Activated CD4-positive, alpha-beta T cell treated with anti-CD3 and anti-CD28 coated beads for 36 hours (primary cell): ENCODE results near the gene ADCY7. TPM values are rescaled to one million over a fixed set of nuclear protein-coding genes. Genes with fewer than 3 reads are reported as not detected.

Experiments
- ATAC-seq: fragments of 200-7000 bp; cut with Tn5 transposase; one replicate; pipeline ENCODE4 v1.10.0; 2021; ENCODE audit warnings: mild to moderate bottlenecking, moderate library complexity
- CTCF ChIA-PET: fragments of 350-600 bp; sonication (Branson Sonifier 250); formaldehyde crosslinking; loops from one replicate; lab custom pipeline; 2021; ENCODE audit warnings: antibody characterized with exemption; lab: Charles Lee
- POLR2A ChIA-PET: fragments of 350-600 bp; sonication (Branson Sonifier 250); formaldehyde crosslinking; loops from one replicate; lab custom pipeline; 2021; ENCODE audit warnings: antibody characterized with exemption, inconsistent platforms; lab: Charles Lee
- DNase-seq: peaks from one replicate; pipeline ENCODE4 v3.0.0-alpha.2; 2020
- H3K27ac Mint-ChIP-seq: one replicate; pipeline ENCODE4 v1.8.0; 2021; ENCODE audit warnings: mixed read lengths
- H3K27me3 Mint-ChIP-seq: one replicate; pipeline ENCODE4 v1.8.0; 2021; ENCODE audit warnings: mixed read lengths
- H3K36me3 Mint-ChIP-seq: one replicate; pipeline ENCODE4 v1.8.0; 2021; ENCODE audit warnings: low read depth, mixed read lengths
- H3K4me1 Mint-ChIP-seq: one replicate; pipeline ENCODE4 v1.8.0; 2021; ENCODE audit warnings: mixed read lengths
- H3K4me3 Mint-ChIP-seq: one replicate; pipeline ENCODE4 v1.8.0; 2021; ENCODE audit warnings: mild to moderate bottlenecking, moderate library complexity, mixed read lengths
- H3K9me3 Mint-ChIP-seq: one replicate; pipeline ENCODE4 v1.8.0; 2021; ENCODE audit warnings: low read depth, mixed read lengths
- intact Hi-C, 2 experiments: fragments of 100-400 bp; cut with DNase I in 1 of 2; cut with micrococcal nuclease in 1 of 2; formaldehyde crosslinking; loops; one replicate each; pipeline versions ENCODE4 v1.14.2 to v1.15.1; 2022 to 2024; cut with DNase I, micrococcal nuclease
- total RNA-seq, 2 experiments: library from RNA; stranded (reverse); gene quantifications; one replicate each; pipeline ENCODE4 v1.2.3, GENCODE V29; 2021

Gene ADCY7
- total RNA-seq, 2 experiments from 2014 or later: 51.8 to 85.3 TPM

DNA sequence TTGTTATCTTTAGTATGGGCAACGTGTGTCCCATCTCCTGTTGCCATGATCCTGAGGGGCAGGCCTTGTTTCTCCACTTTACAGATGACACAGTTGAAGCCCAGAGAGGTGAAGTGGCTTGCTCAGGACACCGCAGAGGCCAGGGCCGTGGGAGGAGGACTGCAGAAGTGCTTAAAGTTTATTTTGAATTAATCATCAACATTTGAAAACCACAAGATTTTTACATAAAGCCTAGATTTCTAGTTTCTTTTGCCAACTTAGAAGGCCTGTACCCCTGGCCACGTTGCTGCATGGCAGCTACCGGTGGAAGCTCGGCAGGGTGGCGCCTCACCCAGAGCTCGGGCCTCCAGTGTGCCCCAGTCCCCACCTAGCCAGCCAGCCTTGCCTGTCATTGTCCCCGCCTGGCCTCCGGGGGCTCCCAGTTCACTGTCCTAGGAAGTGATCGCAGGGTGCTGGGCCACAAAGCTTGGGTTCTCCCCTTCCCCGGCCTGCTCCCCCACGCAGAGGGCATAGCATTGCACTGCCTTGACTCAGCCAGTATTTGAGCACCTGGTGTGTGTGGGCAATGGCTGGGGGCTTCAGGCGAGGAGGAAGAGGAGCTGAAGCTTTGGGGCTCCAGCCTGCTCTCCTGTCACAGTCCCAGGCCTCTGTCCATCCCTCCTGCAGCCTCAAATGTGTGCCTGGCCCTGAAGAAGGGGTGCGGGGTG lies 14.8 kb upstream of the ADCY7 start:
- POLR2A ChIA-PET: interaction anchor here (0.6 to 0.8 kb wide), 4 partner anchors 22 to 79 kb away, joined by 3 to 11 read pairs (median 4); no protein-coding TSS in a partner anchor
- no peak overlapping the region for H3K4me3 Mint-ChIP-seq
- no peaks in the 10 kb centered on the region for H3K27me3 Mint-ChIP-seq
- ATAC-seq (peak; percentile 27), DNase-seq (no peak)
- H3K9me3 Mint-ChIP-seq: no peaks in the 10 kb centered on the region
- H3K4me1 Mint-ChIP-seq: peaks cover 11% of the 10 kb centered on the region
- CTCF ChIA-PET: interaction anchor here (0.7 to 1.5 kb wide), 4 partner anchors 11 to 104 kb away, joined by 3 to 5 read pairs (median 3); no protein-coding TSS in a partner anchor
- intact Hi-C loops: no loop called here
- H3K27ac Mint-ChIP-seq: no peak overlapping the region
- H3K36me3 Mint-ChIP-seq: no peaks in the 10 kb centered on the region

DNA sequence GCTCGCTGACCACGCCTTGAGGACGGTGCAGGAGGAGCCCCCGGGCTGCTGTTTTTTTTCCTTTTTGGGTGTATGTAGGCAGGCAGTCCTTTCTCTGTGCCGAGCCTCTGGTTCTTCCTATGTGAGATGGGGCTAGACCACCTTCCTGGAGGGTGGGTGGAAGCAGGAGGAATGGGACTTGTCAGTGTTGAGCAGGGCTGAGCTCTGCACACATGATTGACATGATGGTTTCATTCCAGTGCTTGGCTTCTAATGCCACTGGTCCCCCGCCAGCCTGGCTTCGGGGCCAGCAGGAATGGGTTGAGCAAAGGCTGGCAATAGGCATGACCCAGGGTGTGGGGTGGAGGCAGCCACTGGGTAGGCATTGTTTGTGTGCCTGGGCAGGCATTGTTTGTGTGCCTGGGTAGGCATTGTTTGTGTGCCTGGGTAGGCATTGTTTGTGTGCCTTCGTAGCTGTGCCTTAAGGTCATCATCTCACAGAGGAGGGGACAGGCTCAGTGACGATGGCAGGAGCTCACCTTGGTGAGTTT lies 14.2 kb upstream of the ADCY7 start:
- CTCF ChIA-PET: interaction anchor here (0.7 to 1.5 kb wide), 5 partner anchors 12 to 103 kb away, joined by 3 to 5 read pairs (median 3); no protein-coding TSS in a partner anchor
- Mint-ChIP-seq H3K4me3 (no peak overlapping the region), H3K36me3 (no peaks in the 10 kb centered on the region), H3K27me3 (no peaks in the 10 kb centered on the region), H3K9me3 (no peaks in the 10 kb centered on the region), H3K27ac (no peak overlapping the region), H3K4me1 (peaks cover 6% of the 10 kb centered on the region)
- intact Hi-C loops: no loop called here
- ATAC-seq (no peak), DNase-seq (no peak)
- POLR2A ChIA-PET: interaction anchor here (0.6 to 0.8 kb wide), 2 partner anchors 22 to 75 kb away, joined by 3 read pairs; no protein-coding TSS in a partner anchor

DNA sequence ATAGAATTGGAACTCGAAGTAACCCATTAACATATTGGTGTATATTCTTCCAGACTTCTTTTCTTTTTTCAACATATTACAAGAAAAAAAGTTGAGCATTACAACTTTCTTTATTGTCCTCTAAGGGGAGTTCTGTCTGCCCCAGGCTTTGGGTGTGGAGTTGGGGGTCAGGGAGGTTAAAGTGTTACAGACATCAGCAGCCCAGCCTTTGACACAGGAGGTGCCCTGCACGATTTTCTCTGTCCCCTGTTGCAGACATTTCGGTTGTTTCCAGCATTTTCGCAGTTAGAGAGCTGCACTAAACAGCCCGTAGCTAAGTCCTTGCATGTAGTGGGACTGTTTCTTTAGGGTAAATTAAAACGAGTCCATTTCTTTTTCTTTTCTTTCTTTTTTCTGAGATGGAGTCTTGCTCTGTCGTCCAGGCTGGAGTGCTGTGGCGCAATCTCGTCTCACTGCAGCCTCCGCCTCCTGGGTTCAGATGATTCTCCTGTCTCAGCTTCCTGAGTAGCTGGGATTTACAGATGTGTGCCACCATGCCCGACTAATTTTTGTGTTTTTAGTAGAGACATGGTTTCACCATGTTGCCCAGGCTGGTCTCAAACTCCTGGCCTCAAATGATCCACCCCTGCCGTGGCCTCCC lies 13.4 kb upstream of the ADCY7 start:
- ATAC-seq: no peak
- ChIA-PET CTCF (interaction anchor here (0.7 to 1.2 kb wide), 4 partner anchors 10 to 103 kb away, joined by 3 to 4 read pairs (median 4); no protein-coding TSS in a partner anchor), POLR2A (interaction anchor here (0.6 kb wide), 1 partner anchor 74 kb away, joined by 3 read pairs; no protein-coding TSS in a partner anchor)
- H3K27ac Mint-ChIP-seq: no peak overlapping the region
- H3K9me3 Mint-ChIP-seq: no peaks in the 10 kb centered on the region
- H3K27me3 Mint-ChIP-seq: no peaks in the 10 kb centered on the region
- H3K4me1 Mint-ChIP-seq: peaks cover 2% of the 10 kb centered on the region
- intact Hi-C loops: no loop called here
- no peaks in the 10 kb centered on the region for H3K36me3 Mint-ChIP-seq
- H3K4me3 Mint-ChIP-seq: no peak overlapping the region
- DNase-seq: no peak

DNA sequence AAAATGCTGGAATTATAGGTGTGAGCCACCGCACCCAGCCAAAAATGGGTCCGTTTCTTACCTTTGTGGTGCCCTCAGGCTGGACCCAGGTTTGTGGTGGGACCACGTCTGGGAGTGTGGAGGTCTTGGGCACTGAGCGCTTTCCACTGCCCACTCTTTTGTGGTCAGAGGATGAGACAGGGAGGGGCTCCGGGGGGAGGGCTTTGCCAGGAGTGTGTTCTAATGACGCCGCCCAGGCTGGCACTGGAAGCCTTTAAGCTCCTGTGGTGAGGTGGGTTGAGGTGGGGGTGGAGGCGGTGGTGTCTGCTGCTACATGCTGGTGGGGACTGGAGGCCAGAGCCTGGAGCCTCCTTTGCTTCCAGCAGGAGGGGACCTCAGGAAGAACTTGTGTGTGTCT lies 12.8 kb upstream of the ADCY7 start:
- intact Hi-C loops: no loop called here
- Mint-ChIP-seq H3K36me3 (no peaks in the 10 kb centered on the region), H3K4me1 (peaks cover 2% of the 10 kb centered on the region), H3K4me3 (no peak overlapping the region), H3K27ac (no peak overlapping the region), H3K9me3 (no peaks in the 10 kb centered on the region), H3K27me3 (no peaks in the 10 kb centered on the region)
- DNase-seq (no peak), ATAC-seq (no peak)
- ChIA-PET POLR2A (interaction anchor here (0.5 kb wide), 1 partner anchor 171 kb away, joined by 3 read pairs; no protein-coding TSS in a partner anchor), CTCF (interaction anchor here (1.0 to 1.2 kb wide), 3 partner anchors 22 to 102 kb away, joined by 3 to 4 read pairs (median 3); no protein-coding TSS in a partner anchor)

DNA sequence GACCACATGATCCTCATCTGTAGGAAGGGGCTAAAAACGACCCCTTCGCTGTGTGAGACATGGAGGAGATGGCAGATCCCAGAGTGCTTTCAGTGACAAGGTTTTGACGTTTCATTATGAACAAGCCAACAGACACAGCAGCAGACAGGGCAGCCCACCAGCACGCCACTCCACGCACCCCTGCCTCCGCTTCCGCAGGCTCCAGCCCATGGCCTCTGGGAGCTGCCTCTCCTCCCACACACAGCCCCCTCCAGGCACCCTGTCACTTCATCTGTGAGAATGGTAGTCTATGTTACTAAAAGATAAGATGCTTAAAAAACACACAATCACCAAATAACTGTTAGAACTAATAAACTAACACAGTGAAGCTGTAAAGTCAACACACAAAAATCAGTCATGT lies 12.3 kb upstream of the ADCY7 start:
- POLR2A ChIA-PET: interaction anchor here (0.5 kb wide), 1 partner anchor 172 kb away, joined by 3 read pairs; no protein-coding TSS in a partner anchor
- CTCF ChIA-PET: interaction anchor here (0.7 to 1.5 kb wide), 5 partner anchors 8 to 411 kb away, joined by 3 to 4 read pairs (median 3); no protein-coding TSS in a partner anchor

DNA sequence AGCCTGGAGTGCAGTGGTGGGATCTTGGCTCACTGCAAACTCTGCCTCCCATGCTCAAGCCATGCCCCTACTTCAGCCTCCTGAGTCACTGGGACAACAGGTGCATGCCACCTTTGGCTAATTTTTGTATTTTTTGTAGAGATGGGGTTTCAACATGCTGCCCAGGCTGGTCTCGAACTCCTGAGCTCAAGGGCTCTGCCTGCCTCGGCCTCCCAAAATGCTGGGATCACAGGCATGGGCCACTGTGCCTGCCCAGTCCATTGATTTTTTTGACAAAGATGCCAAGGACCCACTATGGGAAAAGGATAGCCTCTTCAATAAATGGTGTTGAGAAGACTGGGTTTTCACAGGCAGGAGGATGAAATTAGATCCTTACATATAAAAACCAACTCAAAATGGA lies 10.8 kb upstream of the ADCY7 start:
- intact Hi-C loops: no loop called here
- CTCF ChIA-PET: interaction anchor here (0.6 to 1.1 kb wide), 4 partner anchors 25 to 99 kb away, joined by 3 to 4 read pairs (median 3); no protein-coding TSS in a partner anchor
- POLR2A ChIA-PET: no interaction called here
- H3K4me3 Mint-ChIP-seq: no peak overlapping the region
- no peak for DNase-seq
- no peaks in the 10 kb centered on the region for H3K36me3 Mint-ChIP-seq
- no peak for ATAC-seq
- peaks cover 6% of the 10 kb centered on the region for H3K4me1 Mint-ChIP-seq
- H3K27ac Mint-ChIP-seq: no peak overlapping the region
- H3K9me3 Mint-ChIP-seq: no peaks in the 10 kb centered on the region
- no peaks in the 10 kb centered on the region for H3K27me3 Mint-ChIP-seq

More for the DNA sequence above, 12.3 kb upstream of the ADCY7 start:
- Mint-ChIP-seq H3K27me3 (no peaks in the 10 kb centered on the region), H3K9me3 (no peaks in the 10 kb centered on the region), H3K4me1 (peaks cover 2% of the 10 kb centered on the region), H3K36me3 (no peaks in the 10 kb centered on the region), H3K27ac (no peak overlapping the region), H3K4me3 (no peak overlapping the region)
- DNase-seq (no peak), ATAC-seq (no peak)
- intact Hi-C loops: no loop called here

DNA sequence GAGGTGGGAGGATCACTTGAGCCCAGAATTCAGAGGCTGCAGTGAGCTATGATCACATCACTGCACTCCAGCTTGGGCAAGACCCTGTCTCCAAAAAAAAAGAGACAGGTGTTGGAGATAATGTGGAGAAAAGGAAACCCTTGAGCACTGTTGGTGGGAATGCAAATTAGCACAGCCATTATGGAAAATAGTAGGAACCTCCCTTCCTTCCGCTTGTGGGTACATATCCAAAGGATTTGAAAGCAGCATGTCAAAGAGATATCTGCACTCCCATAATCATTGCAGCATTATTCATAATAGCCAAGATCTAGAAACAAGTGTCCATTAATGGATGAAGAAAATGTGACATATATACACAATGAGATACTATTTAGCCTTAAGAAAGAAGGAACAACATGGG lies 9.7 kb upstream of the ADCY7 start:
- POLR2A ChIA-PET: no interaction called here
- ATAC-seq (no peak), DNase-seq (no peak)
- Mint-ChIP-seq H3K4me1 (peaks cover 3% of the 10 kb centered on the region), H3K36me3 (no peaks in the 10 kb centered on the region), H3K9me3 (no peaks in the 10 kb centered on the region), H3K27ac (no peak overlapping the region), H3K4me3 (no peak overlapping the region), H3K27me3 (peaks cover 2% of the 10 kb centered on the region)
- intact Hi-C loops: no loop called here
- CTCF ChIA-PET: interaction anchor here (0.8 kb wide), 1 partner anchor 208 kb away, joined by 3 read pairs; no protein-coding TSS in a partner anchor

DNA sequence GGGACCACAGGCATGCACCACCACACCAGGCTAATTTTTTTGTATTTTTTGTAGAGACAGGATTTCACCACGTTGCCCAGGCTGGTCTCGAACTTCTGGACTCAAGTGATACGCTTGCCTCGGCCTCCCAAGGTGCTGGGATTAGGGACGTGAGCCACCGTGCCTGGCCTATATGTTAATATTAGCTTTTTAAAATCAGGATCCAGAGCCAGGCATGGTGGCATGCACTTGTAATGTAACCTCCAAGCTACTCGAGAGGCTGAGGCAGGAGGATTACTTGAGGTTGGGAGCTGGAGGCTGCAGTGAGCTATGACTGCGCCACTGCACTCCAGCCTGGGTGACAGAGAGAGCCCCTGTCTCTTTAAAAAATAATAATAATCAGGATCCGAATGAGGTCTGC lies 8.5 kb upstream of the ADCY7 start:
- Mint-ChIP-seq H3K4me3 (no peak overlapping the region), H3K4me1 (peaks cover 3% of the 10 kb centered on the region), H3K36me3 (no peaks in the 10 kb centered on the region), H3K27ac (no peak overlapping the region), H3K27me3 (peaks cover 2% of the 10 kb centered on the region), H3K9me3 (no peaks in the 10 kb centered on the region)
- no peak for DNase-seq
- intact Hi-C loops: no loop called here
- CTCF ChIA-PET: interaction anchor here (0.7 kb wide), 1 partner anchor 12 kb away, joined by 3 read pairs; no protein-coding TSS in a partner anchor
- POLR2A ChIA-PET: interaction anchor here (0.6 to 0.9 kb wide), 2 partner anchors 81 to 302 kb away, joined by 3 read pairs; no protein-coding TSS in a partner anchor
- no peak for ATAC-seq

DNA sequence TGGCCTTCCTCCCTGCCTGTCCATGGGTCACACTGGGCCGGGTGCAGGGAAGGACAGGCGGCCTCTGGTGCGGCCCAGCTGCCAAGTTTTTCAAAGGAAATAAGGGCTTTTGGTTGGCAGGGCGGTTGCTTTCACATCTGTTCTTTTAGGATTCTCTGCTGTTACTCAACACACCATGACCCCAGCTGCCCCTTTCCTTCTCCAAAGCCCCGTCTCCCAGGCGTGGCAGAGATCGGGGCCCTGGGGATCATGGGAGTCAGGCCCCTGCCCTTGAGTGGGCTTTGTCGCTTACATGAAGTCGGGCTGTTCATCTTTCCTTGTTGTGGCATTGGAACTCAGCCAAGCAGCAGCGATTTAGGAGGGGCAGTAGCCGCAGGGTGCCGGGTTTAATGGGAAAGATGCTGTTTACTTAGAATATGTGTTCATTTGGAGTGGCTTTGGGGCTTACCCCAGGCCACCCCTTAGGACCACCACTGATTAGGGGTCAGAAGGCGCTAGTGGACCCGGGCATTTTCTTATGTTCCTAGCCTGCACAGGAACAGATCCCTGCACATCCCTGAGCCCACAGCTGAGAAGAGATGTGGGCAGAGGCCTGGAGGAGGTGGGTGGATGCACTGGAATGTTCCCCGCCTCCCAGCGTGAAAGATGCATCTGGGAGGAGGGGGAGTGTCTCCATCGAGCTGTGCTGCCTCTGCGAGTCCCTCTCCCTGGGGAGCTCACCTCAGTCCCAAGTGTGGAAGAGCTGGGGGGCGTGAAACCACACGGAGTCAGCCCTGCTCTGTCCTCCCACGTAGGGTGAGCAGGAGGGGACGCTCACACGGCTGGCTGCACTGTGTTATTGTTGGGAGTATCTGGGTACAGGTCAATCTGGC lies 6.8 kb upstream of the ADCY7 start:
- ChIA-PET CTCF (interaction anchor here (0.6 to 1.2 kb wide), 4 partner anchors 72 to 235 kb away, joined by 3 to 6 read pairs (median 3); partner anchors contain the start of gene CNEP1R1), POLR2A (no interaction called here)
- no peak for DNase-seq
- peaks cover 2% of the 10 kb centered on the region for H3K27me3 Mint-ChIP-seq
- H3K9me3 Mint-ChIP-seq: peaks cover 1% of the 10 kb centered on the region
- intact Hi-C loops: no loop called here
- no peak overlapping the region for H3K4me3 Mint-ChIP-seq
- no peak overlapping the region for H3K27ac Mint-ChIP-seq
- no peak for ATAC-seq
- peaks cover 18% of the 10 kb centered on the region for H3K4me1 Mint-ChIP-seq
- peaks cover 3% of the 10 kb centered on the region for H3K36me3 Mint-ChIP-seq
